Mucosa of descending colon (tissue), 3 donors: ENCODE measurements around the gene SLC27A5. TPM values are rescaled to one million over a fixed set of nuclear protein-coding genes. Genes with fewer than 3 reads are reported as not detected.

Source experiments
- ATAC-seq: fragments of 200-7000 bp; cut with Tn5 transposase; one replicate; pipeline ENCODE4 v1.9.1; 2020; ENCODE audit warnings: mild to moderate bottlenecking, moderate library complexity
- DNase-seq, 3 donors: peaks; one replicate each; pipeline ENCODE4 v3.0.0-alpha.2; 2020
- H3K36me3 ChIP-seq: fragments of 200-600 bp; one replicate; pipeline ENCODE4 v1.8.0; 2021; ENCODE audit warnings: low read depth, mild to moderate bottlenecking
- H3K4me1 ChIP-seq: fragments of 200-600 bp; one replicate; pipeline ENCODE4 v1.8.0; 2021; ENCODE audit warnings: low read depth, mild to moderate bottlenecking
- H3K4me3 ChIP-seq: fragments of 200-600 bp; one replicate; pipeline ENCODE4 v1.8.0; 2021; ENCODE audit warnings: mild to moderate bottlenecking
- H3K9me3 ChIP-seq: fragments of 200-600 bp; one replicate; pipeline ENCODE4 v1.8.0; 2021; ENCODE audit warnings: mild to moderate bottlenecking
- intact Hi-C, 2 donors: fragments of 100-400 bp; cut with DNase I in 1 of 2; cut with micrococcal nuclease in 1 of 2; formaldehyde crosslinking; loops; one replicate each; pipeline versions ENCODE4 v1.11.0 to v1.11.1; 2022; cut with DNase I, micrococcal nuclease
- total RNA-seq, 3 donors: library from RNA; stranded (reverse); fragmentation: NEBNext Ultra II Directional in 2 of 3; extraction: Animal tissue kit (Norgen Biotek cat#: 25700) in 2 of 3; gene quantifications; one replicate each; pipeline versions ENCODE4 v1.2.1 to v1.2.4, GENCODE V29; 2021 to 2023
- TF ChIP-seq, protein P1 (sequence below): fragments of 200-600 bp; IDR thresholded peaks from one replicate; pipeline ENCODE4 v1.8.0; 2022; ENCODE audit warnings: antibody characterized with exemption, mild to moderate bottlenecking
- donor health status: DM: no; HTN: no; CAD: no; lungs with moderate emphysema.
- donor health status: DM: no; HTN: no; CAD: no.
- donor health status: DM: no; HTN: yes; CAD: no.

SLC27A5 gene
- total RNA-seq, 3 donors from 2014 or later = 1.6 to 7.1 (median 3.9) TPM

DNA sequence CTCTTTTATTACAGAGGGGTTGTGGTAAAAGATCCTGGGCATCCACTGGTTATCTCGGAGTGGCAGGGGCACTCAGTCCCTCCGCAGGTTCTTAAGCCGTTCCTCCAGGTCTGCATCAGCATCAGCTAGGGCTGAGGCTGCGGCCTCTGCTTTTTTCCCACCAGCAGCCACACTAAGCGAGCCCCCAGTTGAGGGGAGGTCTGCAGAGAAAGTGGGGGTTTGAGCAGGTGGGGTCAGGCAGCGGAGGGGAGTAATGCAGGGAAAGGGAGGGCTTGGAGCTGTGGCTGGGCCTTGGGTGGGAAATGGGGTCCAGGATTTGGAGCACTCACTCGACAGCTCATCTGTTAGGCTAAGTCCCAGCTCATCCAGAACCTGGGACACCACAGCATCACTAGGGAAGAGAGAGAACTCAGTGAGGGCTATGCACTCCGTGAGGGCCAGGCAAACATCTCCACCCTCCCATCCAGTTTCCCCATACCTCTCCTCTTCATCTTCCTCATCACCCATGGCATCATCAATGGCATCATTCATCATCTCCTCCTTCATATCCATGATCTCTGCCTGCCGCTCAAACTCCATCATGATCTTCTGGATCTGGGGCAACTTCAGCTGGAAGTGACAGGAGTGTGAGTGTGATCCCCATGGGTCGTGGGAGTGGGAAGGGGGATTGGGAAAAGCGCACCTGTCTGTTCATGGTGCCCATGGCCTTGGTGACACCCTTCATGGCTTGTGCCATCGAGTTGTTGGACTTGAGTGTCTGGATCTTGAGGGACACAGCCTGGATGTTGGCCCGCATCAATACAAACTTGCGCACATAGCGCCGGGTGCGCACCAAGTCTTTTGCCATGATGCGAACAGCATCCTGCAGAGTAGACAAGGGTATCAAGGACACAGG, 40.0 kb upstream of the SLC27A5 start:
- TF ChIP-seq, protein P1, sequence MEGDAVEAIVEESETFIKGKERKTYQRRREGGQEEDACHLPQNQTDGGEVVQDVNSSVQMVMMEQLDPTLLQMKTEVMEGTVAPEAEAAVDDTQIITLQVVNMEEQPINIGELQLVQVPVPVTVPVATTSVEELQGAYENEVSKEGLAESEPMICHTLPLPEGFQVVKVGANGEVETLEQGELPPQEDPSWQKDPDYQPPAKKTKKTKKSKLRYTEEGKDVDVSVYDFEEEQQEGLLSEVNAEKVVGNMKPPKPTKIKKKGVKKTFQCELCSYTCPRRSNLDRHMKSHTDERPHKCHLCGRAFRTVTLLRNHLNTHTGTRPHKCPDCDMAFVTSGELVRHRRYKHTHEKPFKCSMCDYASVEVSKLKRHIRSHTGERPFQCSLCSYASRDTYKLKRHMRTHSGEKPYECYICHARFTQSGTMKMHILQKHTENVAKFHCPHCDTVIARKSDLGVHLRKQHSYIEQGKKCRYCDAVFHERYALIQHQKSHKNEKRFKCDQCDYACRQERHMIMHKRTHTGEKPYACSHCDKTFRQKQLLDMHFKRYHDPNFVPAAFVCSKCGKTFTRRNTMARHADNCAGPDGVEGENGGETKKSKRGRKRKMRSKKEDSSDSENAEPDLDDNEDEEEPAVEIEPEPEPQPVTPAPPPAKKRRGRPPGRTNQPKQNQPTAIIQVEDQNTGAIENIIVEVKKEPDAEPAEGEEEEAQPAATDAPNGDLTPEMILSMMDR = no peak
- H3K4me1 ChIP-seq = peaks cover 12% of the 10 kb centered on the region
- DNase-seq (no peak), ATAC-seq (no peak)
- H3K36me3 ChIP-seq = peaks cover 39% of the 10 kb centered on the region
- no peak overlapping the region for H3K4me3 ChIP-seq
- no peaks in the 10 kb centered on the region for H3K9me3 ChIP-seq
- intact Hi-C loops = no loop called here

DNA sequence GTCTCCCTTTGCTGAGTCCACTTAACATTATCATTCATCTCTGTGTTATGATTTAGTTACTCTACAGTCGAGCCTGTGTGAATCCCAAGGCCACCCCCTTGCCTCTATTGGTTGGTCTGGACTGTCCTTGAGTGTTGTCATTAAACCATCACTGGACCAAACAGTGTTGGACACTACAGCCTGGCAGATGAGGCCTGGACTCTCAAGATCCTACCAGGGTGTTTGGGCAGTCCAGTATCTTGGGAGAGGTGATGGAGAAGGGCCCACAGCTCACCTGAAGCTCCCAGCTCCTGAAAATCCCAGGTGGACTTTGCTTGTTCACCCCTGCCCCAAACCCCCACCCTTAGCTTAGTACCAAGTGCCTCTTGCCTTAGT, 39.3 kb upstream of the SLC27A5 start:
- Histone ChIP-seq H3K36me3 (peaks cover 39% of the 10 kb centered on the region), H3K4me3 (no peak overlapping the region)

DNA sequence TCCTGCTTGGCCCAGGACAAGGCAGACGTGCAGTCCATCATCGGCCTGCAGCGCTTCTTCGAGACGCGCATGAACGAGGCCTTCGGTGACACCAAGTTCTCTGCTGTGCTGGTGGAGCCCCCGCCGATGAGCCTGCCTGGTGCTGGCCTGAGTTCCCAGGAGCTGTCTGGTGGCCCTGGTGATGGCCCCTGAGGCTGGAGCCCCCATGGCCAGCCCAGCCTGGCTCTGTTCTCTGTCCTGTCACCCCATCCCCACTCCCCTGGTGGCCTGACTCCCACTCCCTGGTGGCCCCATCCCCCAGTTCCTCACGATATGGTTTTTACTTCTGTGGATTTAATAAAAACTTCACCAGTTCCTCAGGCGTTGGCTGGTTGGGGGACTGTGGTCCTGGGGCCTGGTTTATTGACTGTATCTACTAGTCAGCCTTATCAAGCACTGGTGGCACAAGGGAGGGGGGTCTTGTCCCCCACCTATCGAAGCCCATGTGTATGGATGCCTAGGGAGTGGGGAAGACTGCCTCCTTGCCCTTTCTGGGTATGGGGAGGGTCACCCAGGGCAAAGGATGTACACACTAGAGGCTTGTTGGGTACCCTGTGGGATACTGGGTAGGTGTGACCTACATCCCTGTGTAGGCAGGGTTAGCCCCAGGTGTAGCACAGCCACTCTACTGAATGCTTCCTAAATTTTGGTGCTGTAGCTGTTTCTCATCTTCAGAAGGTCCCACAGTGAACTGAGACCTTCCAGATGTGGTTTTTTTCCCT, 38.8 kb upstream of the SLC27A5 start:
- Histone ChIP-seq H3K4me3 (no peak overlapping the region), H3K36me3 (peaks cover 39% of the 10 kb centered on the region)
- intact Hi-C loops = no loop called here

More for the DNA sequence above, 39.3 kb upstream of the SLC27A5 start:
- ATAC-seq (no peak), DNase-seq (no peak)
- TF ChIP-seq, protein P1 = no peak
- Histone ChIP-seq H3K9me3 (no peaks in the 10 kb centered on the region), H3K4me1 (peaks cover 19% of the 10 kb centered on the region)
- intact Hi-C loops = no loop called here

DNA sequence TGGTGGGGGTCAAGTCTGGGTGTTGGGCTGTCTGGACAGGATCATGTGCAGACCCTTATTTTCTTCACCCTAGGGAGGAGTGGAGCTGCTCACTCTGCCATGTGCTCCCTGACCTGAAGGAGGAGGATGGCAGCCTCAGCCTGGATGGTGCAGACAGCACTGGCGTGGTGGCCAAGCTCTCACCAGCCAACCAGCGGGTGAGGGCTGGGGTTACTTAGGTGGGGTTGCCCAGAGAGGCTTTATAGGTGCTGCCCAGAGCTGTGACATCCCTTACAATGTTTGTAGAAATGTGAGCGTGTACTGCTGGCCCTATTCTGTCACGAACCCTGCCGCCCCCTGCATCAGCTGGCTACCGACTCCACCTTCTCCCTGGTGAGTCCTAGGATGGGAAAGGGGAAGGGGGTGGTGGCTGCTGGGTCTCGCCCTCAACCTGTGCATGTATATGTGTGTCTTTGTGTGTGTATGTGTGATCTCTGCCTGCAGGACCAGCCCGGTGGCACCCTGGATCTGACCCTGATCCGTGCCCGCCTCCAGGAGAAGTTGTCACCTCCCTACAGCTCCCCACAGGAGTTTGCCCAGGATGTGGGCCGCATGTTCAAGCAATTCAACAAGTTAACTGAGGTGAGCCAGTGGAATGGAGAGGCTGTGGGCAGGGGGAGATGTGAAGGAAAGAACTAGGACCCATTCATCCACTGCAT, 38.0 kb upstream of the SLC27A5 start:
- ATAC-seq (no peak), DNase-seq (peak in 1 of 3 donors; percentile 36)
- TF ChIP-seq, protein P1 = no peak
- peaks cover 20% of the 10 kb centered on the region for H3K4me1 ChIP-seq
- intact Hi-C loops = no loop called here
- peaks cover 35% of the 10 kb centered on the region for H3K36me3 ChIP-seq
- H3K9me3 ChIP-seq = no peaks in the 10 kb centered on the region
- H3K4me3 ChIP-seq = no peak overlapping the region

More for the DNA sequence above, 38.8 kb upstream of the SLC27A5 start:
- H3K4me1 ChIP-seq = peaks cover 22% of the 10 kb centered on the region
- H3K9me3 ChIP-seq = no peaks in the 10 kb centered on the region
- DNase-seq (peak in 1 of 3 donors; percentile 48), ATAC-seq (no peak)
- TF ChIP-seq, protein P1 = no peak

DNA sequence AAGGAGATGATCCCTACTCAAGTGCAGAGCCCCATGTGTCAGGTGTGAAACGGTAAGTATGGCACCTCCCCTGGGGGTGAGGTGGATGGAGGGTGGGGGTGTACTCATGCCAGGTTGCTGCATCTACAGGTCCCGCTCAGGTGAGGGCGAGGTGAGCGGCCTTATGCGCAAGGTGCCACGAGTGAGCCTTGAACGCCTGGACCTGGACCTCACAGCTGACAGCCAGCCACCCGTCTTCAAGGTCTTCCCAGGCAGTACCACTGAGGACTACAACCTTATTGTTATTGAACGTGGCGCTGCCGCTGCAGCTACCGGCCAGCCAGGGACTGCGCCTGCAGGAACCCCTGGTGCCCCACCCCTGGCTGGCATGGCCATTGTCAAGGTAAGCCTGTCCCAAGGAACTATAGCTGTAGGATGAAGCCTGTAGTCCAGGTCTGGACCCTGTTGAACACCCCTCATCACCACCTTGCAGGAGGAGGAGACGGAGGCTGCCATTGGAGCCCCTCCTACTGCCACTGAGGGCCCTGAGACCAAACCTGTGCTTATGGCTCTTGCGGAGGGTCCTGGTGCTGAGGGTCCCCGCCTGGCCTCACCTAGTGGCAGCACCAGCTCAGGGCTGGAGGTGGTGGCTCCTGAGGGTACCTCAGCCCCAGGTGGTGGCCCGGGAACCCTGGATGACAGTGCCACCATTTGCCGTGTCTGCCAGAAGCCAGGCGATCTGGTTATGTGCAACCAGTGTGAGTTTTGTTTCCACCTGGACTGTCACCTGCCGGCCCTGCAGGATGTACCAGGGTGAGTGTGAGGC, 37.3 kb upstream of the SLC27A5 start:
- TF ChIP-seq, protein P1 = no peak
- intact Hi-C loops = no loop called here

More for the DNA sequence above, 37.3 kb upstream of the SLC27A5 start:
- H3K4me3 ChIP-seq = no peak overlapping the region
- peaks cover 34% of the 10 kb centered on the region for H3K36me3 ChIP-seq
- no peaks in the 10 kb centered on the region for H3K9me3 ChIP-seq
- H3K4me1 ChIP-seq = peaks cover 17% of the 10 kb centered on the region
- DNase-seq (peak in 1 of 3 donors; percentile 45), ATAC-seq (no peak)
